Measurements from ENCODE around the gene C19orf73.

The C19orf73 gene

DNA sequence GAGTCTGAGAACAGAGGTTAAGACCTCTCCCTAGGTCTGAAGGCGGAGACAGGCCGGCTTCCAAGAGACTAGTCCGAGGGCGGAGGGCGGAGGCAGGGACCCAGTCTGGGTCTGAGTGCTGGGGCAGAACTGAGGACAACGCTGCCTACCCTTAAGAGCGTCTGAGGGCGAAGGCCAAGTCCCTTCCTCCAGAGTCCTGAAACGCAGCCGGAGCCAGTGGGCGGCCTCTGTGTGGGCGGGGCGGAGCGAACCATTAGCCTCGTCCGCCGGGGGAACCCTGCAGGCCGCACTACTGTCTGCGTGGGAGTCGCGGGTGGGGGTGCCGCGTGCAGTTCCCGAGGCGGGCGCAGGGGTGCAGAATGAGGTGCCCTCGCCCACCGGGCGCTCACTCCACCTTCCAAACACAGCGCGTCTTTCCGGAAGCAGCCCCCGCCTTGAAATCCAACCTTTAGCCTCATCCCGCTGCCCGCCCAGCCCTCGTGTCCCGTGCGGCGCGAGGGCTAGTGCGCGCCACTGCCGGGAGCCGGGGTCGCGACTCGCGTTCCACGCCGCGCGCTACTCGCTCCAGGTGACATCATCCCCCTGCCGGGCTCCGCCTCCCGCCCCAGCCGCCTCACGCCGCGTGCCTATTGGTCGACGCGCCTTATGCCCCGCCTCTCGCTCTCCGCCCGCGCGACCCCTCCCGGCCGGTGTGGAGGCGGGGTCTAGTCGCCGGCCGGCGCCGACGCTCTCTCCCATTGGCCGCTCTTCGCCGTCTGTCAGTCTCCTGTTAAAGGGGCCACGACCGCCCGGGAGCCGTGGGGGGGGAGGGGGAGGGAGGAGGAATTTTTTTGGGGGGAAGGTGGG is at the start of gene C19orf73:
TSS of gene C19orf73 (minus strand) at position 579 of the 846 bp plus-strand sequence. CDS start at position 458, 121 bp downstream.
- DNase-seq, result peak; percentile 96

DNA sequence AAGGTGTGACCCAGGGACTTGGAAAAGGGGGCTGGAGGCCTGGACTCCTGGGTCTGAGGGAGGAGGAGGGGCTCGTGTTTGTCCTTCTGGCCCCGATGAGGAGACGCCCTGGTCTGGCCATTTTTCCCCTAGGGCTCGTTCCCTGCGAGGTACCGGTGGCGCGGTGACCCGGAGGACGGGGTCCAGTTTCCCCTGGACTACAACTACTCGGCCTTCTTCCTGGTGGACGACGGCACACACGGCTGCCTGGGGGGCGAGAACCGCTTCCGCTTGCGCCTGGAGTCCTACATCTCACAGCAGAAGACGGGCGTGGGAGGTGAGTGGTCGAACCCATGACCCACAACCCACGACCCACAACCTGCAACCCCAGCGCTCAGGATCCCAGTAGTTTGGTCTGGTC is 49.5 kb upstream of the C19orf73 start:
- no peak for DNase-seq

DNA sequence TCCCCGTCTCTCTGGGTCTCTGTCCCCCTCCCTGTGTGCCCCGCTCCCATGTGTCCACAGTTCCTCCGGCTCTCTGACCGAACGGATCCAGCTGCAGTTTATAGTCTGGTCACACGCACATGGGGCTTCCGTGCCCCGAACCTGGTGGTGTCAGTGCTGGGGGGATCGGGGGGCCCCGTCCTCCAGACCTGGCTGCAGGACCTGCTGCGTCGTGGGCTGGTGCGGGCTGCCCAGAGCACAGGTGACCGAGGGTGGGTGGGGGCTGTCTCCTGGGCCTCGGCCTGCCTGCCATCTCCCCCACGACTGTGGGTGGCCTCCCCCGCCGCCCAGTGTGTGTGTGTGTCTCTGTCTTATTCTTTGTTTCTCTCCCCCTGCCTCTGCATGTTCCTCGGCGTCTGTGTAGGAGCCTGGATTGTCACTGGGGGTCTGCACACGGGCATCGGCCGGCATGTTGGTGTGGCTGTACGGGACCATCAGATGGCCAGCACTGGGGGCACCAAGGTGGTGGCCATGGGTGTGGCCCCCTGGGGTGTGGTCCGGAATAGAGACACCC is 49.0 kb upstream of the C19orf73 start:
- DNase-seq, result no peak

DNA sequence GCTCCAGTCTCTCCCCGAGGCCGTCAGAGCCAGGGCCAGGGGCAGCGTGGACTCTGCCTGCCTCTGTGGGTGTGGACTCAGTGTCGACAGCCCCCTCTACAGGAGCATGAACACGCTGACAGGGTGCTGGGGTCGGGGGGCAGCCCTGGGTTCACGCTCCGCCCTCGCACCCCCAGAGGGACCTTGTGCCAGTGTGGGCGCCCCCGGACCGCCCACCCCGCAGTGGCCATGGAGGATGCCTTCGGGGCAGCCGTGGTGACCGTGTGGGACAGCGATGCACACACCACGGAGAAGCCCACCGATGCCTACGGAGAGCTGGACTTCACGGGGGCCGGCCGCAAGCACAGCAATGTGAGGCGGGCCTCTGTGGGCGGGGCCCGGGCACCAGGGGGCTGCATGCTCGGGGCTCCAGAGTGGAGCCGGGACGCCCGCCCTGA is 46.9 kb upstream of the C19orf73 start:
- no peak for DNase-seq

DNA sequence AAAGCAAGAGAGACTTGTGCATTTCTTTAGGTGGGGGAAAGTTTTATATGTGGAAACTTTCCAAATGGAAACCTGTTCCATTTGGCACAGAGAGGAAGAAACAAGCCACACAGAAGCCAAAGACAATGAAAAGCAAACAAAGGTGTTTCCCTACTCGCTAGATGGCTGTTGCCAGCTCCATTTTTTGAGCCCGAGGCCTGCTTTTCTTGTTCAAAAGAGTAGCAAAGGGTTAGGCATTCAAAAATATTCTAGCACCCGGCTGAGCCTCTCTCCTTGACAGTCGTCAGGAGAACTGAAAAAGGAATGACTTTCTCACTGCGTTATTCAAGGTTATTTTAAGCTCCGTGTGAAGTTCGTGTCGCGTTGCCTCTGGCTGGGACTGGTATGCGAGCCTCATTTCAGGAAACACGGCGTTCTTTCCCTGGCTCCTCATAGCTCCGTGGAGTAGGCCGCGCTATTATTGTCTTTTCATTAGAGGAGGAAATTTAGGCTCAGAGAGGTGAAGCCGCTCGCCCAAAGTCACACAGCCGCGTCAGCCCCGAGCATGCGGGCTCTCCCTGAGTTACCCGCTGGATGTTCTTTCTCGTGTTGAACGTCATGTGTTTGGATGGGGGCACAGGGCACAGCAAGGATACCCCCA is 46.3 kb upstream of the C19orf73 start:
- DNase-seq, result no peak

GRCh38 chr19:49161987-49162386 is 43.0 kb upstream of the C19orf73 start:
- no peak for DNase-seq

GRCh38 chr19:49160450-49161189 is 41.7 kb upstream of the C19orf73 start:
- no peak for DNase-seq

DNA sequence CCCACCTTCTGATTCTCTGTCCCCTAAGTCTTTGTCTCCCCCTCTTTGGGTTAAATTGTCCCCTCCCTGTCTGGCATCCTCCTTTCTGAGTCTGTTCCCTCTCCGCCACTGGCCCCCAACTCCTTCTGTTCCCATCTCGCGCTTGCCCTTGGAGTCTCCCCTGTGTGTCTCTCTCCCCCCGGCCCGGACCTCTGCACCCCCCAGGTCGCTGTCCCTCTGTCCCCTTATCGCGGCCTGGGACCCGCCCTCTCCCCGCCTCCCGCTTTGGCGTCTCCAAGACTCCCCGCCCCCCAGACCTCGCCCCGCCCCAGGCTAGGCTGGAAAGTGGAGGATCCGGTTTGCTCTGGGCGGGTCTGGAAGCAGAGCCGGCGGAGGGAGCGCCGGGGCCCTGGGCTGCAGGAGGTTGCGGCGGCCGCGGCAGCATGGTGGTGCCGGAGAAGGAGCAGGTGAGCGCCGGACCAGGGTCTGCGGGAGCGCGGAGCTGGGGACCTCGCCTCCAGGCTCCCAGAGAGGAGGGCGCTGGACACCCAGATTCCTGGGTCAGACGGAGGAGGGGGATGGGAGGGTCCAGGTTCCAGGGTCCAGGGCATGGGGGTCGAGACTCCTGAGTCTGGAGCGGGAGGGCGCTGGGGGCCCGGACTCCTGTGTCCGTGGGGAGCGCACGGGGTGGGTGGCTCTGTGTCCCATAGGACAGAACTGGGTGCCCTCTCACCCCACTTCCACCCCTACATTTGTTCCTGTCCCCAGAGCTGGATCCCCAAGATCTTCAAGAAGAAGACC is 38.7 kb upstream of the C19orf73 start, which contains the start of gene TRPM4:
TSS of gene TRPM4 (plus strand) at position 348 of the 780 bp plus-strand sequence. CDS start at position 423, 75 bp downstream.
- DNase-seq, result peak; percentile 43

DNA sequence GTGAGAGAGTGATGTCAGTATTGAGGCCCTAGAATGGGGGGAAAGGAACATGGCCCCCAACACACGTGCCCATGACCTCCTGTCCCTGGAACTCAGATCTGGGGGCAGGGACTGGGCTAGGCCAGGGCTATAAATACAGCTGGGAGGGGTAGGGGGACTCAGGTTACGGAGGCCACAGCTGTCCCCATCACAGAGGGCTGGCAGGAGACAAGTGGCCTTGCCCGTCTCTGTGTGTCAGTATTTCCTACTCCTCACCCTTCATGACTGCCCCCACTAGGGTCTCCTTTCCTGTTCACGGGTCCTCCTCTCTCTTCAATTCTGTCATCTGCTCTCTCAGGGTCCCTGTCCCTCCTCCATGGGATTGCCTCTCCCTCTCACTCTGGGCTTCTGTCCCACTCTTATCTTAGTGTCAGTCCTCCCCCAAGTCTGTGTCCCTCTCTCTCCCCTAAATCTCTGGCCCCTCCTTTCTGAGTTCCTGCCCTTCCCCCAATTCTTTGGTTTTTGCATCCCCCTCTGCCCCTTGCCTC is 36.9 kb upstream of the C19orf73 start:
- no peak for DNase-seq

GRCh38 chr19:49155005-49155819 is 36.3 kb upstream of the C19orf73 start, which contains the start of gene HRC:
TSS of gene HRC (minus strand) at chr19:49155396. CDS start at chr19:49155237, 159 bp downstream.
- no peak for DNase-seq

- no peak for DNase-seq
Measured at GRCh38 chr19:49154279-49154678, 35.3 kb upstream of the C19orf73 start.

- DNase-seq, result no peak
Measured at GRCh38 chr19:49153167-49153809, 34.3 kb upstream of the C19orf73 start.

DNA sequence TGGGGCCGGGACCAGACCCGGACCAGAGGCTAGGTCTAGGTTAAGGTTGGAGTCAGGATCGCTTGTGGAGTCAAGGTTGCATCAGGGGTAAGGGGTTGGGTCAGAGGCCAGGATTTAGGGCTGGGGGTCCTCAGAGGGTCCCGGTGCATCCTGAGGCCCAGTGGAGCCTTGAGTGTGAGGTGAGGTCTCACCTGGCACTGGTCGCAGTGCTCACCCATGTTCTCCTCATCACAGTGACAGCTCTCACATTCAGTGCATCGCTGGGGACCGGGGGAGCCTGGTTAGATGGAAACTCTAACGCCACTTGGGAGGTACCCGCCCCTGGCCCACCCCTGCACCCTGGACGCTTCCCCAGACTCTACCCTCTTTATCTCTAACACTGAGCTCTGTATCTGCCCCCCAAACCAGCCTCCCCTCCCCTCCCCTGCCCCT is 33.2 kb upstream of the C19orf73 start:
- DNase-seq, result no peak

- DNase-seq, result peak; percentile 20
Measured at GRCh38 chr19:49151267-49152118, 32.5 kb upstream of the C19orf73 start.

DNA sequence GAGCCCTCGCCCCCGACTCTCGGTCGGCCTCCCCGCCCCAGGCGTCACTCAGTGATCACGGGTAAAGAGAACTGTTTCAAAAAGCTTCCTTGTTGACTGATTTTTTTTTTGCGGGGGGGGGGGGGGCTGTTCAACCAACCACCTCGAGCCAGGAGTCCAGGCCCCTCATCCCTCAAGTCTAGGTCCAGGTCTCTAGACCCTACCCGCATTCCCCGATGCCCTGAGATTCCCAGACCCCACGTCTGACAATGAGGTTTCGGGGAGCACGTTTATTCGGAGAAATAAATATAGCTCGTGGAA is 32.0 kb upstream of the C19orf73 start:
- DNase-seq, result no peak

- peak; percentile 37 for DNase-seq
Measured at GRCh38 chr19:49150106-49150943, 31.4 kb upstream of the C19orf73 start.

GRCh38 chr19:49149652-49150105 is 30.7 kb upstream of the C19orf73 start:
- DNase-seq, result no peak

Data from CD4-positive, alpha-beta T cell treated with Interleukin-15 for 1 hour (primary cell).